ENCODE measurements around the gene TMEM200B.
"Not testable (repeated sequence)": the region's sequence is repeated elsewhere in the genome, so short reads cannot be mapped to it uniquely, and the experiment has no call there.

TMEM200B gene

DNA sequence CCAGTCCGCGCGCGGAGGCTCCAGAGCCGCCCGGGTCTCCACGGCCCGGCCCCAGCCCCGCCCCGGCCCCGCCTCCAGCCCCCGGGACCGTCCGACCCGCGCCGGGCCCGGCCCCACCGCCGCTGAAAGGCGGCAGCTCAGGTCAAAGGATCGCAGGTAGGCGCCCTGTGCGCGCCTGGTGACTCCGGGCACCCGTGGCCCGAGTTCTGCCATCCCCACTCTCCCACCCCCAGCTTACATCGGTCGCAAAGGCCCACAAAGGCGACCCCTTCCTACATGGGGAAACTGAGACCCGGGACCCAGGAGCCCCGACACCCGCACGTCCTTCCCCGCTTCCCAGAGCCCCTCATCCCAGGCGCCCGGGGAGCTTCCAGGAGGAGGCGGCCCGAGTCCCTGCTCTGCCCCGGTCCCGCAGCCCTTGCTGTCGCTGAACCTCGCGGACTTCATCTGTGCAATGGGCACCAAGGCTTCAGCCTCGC is at the start of gene TMEM200B:
Gene TMEM200B (minus strand): TSS at position 17 of the 479 bp plus-strand sequence. CDS start 2,075 bp downstream, outside the sequence.
- no peak for DNase-seq

DNA sequence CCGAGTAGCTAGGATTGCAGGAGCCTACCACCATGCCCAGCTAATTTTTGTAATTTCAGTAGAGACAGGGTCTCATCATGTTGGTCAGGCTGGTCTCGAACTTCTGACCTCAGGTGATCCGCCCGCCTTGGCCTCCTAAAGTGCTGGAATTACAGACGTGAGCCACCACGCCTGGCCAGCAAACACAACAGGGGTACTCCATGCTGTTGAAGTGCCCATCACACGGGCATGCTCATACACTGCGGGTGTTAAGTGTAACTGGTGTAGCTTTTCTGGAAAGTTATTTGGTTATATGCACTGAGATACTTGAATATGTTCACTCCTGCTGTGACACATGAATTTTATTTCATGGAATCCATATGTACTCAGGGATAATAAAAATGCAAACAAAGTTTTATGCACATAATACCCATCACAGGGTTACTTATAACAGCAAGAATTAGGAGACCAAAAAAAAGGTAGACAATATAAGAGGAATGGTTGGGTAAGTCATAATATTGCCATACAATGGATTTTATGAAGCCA is 48.8 kb upstream of the TMEM200B start:
- DNase-seq, result no peak

DNA sequence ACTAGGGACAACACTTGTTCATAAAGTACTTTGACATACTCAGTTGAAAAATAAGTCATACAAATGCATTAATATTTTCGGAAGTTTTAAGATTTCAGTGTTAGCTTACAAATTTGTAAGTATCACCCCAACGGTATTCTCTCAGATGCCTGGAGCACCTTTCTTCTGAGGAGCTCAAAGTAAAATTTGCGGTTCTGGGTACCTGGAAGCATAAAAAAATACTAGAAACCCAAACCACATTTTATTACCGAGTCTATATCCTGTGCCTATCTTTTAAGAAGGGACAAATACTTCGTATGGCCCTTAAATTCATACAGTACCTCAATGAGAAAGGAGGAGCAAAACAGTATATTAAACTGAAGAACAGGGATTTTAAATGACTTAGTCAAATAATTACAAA is 47.8 kb upstream of the TMEM200B start:
- DNase-seq, result no peak

DNA sequence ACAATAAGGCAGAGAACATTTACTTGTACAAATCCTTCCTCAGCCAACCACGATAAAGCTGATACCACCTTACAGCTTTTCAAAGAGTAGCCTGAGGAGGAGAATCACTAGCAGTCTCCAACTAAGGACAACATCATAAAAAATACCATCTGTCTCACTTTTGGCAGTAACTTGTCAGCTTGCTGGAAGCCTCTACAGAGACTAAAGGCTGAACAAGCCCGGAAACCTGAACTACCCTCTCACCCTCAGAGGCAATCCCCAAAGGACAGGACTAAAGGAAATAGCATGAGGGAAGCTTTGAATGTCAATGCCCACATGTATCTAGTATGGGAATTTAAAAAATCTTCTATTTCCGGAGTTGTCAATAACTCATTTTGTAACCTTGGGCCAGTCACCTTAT is 47.4 kb upstream of the TMEM200B start:
- DNase-seq, result no peak

DNA sequence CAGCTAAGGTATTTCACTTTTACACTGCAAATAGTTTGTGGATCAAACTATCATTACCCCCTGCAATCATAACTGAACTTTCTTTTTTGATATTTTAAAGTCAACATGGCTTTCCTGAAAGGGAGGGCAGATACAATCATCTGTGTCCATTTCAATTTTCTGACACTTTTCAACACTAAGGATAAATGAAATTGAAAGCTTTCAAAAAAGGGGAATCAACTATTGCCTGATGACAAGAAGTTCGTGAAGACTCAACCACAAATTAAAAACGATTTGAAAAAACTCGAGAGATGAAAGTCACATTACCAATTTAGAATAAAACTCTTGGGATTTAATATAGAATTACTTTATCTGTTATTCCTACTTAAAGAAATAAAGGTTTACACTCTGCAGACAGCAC is 46.3 kb upstream of the TMEM200B start:
- DNase-seq, result no peak

DNA sequence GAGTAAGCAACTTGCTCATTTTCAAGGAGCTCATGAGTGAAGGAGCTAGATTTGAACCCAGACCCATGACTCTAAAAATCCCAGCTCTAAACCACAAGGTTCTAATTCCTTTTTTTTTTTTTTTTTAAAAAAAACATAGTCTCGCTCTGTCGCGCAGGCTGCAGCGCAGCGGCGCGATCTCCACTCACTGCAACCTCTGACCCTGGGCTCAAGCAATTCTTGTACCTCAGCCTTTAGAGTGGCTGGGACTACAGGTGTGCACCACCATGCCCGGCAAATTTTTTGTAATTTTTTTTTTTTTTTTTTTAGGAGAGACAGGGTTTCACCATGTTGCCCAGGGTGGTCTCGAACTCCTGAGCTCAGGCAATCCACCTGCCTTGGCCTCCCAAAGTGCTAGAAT is 44.2 kb upstream of the TMEM200B start:
- DNase-seq, result no peak

DNA sequence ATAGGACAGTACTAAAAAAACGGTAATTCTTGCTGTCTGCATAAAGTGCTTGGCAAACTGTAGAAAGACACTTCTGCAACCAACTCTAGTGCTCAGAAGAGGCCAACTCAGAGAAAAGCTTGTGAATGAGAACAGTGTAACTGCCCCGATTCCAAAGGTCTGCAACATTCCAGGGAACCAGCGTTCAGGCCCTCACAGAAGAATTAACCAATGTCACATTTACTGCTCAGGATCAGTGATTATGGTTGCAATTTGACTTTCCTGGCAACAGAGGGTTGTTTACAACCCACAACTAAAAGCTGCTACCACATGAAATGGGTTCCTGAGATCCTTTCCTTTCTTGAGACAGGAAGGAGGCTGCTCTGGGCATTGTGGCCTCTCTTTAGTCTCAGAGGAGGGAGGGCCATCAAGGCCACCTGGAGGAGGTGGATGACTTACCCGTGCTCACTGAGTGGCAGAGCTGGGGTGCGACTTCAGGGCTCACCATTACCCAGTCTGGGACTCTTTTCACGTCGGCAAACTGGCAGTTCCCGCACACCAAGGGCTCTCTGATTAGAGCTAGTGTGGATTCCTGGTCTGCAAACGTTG is 42.7 kb upstream of the TMEM200B start:
- no peak for DNase-seq

DNA sequence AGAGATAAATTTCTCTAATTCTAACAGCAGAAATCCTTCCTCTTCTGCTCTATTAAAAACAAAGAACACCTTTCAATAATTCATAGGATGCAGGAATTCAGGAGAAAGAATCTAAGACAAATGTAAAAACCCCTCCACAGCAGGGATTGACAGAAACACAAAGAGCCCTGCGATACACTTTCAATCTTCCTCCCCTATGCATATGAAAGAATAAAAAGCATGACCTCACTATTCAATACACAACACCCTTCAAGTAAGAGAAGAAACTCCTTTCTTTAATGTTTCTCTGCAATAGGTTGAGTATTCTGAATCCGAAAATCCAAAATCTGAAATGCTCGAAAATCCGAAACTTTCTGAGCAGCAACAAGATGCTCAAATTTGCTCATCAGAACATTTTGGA is 40.9 kb upstream of the TMEM200B start:
- no peak for DNase-seq

DNA sequence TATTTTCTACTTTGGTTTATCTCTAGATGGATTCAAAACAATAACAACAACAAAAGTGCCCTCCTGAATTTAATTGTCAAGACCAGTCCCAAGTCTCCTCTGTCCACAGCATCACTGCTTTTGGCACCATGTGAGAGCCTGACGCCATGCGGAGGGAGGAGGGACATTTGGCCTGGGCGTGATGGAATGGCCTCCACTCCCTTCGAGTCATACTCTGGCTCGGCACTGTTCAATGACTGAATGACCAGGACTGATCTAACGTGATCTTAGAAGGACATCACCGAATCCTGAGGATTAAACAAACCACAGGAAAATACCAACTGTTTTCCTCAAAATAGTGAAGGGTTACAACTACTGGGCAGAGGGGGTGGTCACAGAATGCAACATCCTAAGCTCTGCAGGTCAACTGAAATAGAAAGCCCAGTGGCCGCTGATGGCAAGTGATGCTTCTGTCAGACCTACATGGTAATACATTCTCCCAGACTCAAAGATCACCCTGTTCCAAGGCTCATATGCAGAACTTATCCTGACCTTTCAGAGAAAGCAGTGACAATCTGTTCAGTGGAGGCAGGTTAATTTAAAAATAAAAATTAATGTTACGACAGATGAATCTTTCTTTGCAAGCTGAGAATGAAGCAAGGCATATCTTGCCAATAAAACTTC is 38.9 kb upstream of the TMEM200B start:
- no peak for DNase-seq

DNA sequence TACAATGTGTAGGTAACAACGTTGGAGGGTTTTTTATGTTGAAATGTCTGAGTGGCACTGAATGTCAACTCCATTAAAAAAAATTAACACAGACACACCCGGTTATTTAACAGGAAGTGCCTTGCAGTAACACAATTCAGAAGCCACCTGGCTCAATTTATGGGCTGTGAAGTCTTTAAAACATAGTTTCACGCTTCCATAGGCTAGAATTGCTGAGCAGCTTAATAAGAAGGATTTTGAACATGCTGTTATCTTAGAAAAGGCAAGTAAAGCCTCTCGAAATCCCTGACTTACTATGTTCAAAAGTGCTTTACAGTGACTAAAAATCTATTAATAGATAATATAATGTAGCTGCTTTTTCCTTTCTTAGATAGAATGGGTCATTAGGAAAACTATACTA is 38.3 kb upstream of the TMEM200B start:
- DNase-seq, result no peak

DNA sequence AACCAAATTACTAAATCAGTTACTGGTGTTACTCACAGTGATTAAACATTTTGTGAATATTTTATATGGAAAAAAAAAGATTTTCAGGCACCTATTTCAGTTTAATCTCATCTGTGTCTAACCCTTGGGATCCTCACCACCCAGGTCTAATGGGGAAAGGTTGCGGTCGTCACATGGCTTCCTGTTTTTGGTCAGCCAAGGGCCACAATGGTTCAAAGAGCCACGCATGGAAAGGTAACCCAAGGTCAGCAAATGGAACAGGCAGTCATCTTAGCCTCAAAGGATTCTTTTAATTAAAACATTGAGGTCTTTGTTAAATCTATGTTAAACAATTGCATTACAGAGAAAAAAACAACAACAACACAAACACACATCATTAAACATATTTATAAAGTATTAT is 36.1 kb upstream of the TMEM200B start:
- no peak for DNase-seq

DNA sequence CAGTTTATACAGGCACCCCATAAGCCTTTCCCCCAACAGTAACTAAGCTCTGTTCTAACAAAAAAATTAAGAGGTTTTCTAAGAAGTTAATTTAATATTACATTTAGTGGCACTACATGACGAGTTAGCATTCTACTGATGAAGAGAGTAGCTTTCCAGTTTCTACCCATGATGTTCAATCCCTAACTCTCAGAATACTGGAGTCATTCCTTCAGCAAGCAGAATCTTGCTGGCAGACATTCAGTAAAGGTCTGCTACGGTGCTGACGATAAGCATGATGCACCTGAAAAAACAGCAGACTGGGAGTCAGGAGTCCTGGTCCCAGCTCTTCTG is 33.5 kb upstream of the TMEM200B start:
- no peak for DNase-seq

DNA sequence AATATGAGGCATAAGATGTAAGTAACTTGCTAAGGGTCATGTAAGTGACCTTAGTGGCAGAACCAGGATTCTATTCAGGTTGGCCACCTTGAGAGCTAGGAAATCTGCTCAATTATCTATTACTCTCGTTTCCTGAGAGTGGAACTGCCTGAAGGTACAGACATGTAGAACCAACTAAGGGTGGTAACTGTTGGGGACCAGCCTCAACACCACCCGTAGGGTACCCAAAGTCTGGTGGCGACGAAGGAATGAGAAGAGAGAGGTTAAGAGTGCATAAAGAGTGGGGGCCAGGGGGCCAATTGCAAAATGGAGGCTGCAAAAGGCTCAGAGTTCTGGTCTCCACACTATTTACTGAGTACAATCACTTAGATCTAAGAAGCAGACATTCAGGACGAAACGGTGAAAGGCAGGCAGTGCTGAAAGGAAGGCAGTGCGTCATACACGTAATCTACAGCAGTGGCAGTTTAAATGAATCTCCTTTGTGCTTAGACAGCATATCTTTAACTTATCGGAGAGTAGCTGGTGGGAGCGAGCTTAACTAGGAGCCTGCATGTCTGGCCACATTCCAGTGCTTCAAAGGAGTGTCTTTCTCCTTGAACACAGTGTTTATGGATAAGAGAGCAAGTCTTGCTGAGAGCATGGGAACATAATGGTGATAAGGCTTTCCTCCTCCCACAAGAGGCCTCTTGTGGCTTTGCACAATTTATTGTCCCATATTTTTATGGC is 33.0 kb upstream of the TMEM200B start:
- DNase-seq, result no peak

DNA sequence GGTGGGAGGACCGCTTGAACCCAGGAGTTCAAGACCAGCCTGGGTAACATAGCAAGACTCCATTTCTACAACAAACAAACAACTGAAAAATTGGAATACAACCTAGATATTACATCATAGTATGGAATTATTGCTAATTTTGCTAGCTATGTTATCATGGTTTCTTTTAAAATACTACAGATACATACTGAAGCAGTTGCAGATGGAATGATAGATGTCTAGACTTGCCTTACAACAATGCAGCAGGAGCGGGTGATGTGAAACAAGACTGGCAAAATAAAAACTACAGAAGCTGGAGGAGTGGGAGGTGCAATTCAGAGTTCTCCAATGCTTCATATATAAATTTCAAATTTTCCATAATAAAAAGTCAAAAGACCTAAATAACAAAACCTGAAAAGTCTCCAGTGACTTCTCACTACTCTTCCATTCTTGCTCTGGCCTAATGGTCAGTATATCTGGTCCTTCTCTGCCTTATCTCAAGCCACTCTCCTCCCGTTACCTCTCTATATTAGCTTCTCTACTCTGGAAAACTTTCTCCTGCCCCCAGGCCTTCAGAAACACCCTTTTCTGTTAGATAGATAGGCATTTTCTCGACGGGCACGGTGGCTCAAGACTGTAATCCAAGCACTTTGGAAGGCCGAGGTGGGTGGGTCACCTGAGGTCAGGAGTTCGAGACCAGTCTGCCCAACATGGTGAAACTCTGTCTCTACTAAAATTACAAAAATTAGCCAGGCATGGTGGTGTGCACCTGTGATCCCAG is 28.5 kb upstream of the TMEM200B start:
- DNase-seq, result no peak

DNA sequence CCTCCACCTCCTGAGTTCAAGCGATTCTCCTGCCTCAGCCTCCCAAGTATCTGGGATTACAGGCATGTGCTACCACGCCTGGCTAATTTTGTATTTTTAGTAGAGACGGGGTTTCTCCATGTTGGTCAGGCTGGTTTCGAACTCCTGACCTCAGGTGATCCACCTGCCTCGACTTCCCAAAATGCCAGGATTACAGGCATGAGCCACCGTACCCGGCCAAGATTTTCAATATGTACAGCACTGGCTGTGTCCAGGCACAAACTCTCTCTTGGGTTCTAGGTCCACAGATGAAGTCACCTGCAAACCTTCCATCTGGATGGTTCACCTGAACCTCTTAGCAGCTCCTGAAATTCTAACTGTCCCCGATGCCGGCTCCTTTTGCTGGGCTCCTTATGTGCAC is 26.6 kb upstream of the TMEM200B start:
- not testable (repeated sequence) for DNase-seq

DNA sequence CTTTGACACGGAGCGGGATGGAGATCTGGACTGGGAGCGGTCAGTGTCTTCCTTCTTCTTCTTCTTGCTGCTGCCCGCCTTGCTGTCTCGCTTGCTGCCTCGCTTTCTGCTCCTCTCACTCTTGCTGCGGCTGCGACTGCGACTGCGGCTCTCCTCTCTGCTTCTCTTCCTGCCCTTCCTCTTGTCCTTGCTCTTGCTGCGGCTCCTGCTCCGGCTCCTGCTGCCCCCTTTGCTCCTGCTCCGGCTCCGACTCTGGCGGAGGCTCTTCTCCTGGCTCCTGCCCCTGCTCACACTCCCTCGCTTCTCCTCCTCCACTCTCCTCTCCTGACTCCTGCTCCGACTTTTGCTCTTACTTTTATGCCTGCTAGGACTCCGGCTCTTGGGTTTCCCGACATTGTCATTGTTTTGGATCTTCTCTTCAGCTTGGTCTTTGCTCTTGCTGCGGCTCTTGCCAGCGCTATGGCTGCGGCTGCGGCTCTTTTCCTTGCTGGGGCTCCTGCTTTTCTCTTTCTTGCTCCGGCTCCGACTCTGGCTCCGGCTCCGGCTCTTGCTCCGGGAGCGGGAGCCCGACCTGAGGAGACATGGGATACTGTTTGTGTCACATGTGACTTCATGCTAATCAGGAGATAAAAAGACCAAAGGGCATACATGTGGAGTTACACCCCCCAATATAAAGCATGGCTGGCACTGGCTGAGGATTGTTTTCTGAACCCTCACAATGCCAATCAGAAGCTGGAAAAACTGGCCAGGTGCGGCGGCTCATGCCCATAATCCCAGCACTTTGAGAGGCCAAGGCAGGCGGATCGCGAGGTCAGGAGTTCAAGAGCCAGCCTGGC is 25.2 kb upstream of the TMEM200B start:
- no peak for DNase-seq

DNA sequence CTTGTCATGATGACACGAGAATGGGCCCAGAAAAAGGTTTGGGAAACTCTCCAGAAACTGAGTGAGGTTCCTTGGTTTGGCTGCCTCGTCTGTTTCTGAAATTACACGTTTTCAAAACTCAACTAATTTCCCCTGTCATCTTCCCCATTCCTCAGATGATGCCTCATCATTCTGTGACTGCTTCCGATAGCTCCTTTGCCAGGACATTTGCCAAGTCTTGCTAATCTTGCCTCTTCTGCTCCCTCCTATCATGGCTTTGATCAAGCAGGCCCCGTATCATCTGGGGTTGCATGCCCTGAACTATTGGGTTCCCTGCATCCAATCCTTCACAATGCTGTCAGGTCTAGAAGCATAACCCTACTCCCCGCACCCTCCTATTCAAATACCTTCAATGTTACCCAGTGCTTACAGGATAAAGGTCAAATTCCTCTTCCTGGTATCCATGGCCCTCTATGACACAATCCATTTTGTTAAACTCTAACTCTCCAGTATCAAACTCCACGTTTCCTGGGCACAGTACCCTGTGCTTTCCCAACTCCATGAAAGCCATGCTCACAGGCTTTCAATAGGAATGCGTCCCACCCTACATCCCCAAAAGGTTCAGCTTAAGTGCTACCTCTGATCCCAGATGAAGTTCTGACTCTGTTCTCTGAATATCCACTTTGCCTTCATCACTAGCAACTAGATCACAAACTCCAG is 22.2 kb upstream of the TMEM200B start:
- DNase-seq, result no peak

DNA sequence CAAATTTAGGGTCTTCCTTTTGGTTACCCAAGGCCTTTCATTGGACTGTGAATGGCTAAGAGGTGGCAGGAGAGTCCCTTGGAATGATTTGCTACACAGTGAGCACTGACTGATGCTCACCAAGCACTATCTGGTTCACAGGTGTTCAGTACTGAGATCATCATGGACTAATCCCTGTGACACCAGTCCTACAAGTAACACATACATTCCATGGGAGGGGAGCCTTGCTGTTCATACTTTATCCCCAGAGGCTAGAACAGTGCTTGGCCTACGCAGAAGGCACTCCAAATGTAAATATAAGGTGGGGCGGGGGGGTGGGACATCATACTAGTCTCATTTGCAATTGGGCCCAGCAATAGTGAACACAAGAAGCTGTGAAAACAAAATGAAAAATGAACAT is 20.5 kb upstream of the TMEM200B start:
- no peak for DNase-seq

DNA sequence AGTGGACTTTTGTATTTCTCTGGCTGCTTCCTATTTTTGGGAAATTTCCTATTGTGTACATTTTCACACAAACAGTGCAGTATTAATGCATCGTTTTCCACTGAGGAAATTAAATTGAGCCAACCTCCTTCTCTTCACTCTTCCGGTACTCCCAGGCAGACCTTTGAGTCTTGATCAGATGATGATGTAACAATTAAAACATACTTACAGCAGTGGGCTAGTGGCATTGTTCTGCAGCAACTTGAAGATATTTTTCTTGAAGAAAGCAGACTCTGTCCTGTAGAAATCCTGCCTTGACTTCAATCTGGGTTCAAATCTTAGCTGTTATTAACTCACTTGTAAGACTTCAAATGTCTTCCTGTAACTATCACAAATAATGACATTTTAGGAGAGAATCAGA is 19.0 kb upstream of the TMEM200B start:
- no peak for DNase-seq

DNA sequence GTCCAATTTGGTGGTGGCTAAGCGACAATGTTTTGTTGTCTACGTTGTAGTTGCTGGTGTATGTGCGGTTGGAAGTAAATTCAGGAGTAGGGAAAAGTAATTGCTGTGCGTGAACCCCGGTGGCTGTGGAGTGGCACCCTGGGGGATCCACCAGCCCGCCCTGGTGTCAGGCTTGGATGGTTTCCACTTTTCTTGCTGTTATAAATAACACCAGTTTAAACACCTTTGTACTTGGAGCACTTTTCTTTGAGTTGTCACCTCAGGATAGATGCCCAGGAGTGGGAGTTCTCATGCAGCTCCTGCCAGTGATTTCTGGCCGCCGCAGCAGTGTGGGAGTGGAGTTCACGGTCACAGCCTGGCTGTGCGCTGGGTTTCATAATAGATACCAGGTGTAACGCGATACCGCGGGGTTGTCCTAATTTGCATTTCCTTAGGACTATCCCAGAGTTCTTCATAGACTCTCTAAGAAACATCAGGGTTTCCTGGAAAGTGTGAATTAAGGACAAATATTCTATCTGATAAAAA is 12.8 kb upstream of the TMEM200B start:
- no peak for DNase-seq

DNA sequence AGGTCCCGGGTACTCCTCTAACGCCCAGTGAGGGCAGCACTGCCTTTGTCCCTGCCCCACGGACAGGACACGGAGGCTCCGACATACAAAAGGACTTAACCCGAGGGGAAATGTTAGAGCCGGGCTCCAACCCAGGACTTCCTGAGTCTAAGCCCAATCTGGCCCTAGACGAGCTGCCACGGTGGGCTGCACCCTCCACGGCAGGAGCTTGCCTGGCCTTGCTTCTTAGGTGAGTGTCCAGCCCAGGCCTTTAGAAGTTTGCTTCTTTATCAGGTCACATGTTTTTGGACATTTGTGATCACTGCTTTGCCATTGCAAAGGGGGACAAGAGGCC is 11.0 kb upstream of the TMEM200B start:
- no peak for DNase-seq

Data from activated naive CD4-positive, alpha-beta T cell (primary cell).